NB4 (cell line): Measurements from ENCODE around the gene ARHGAP29.

ENCODE experiments used
- CTCF ChIP-seq: IDR thresholded peaks from one replicate; pipeline ENCODE4 v1.5.1; 2012; ENCODE audit warnings: low read depth, low read length
- MAX ChIP-seq: IDR thresholded peaks from 2 replicates; pipeline ENCODE4 v1.6.1; 2011; ENCODE audit warnings: low read depth, low read length
- POLR2A ChIP-seq: IDR thresholded peaks from 2 replicates; pipeline ENCODE4 v1.6.1; 2011; ENCODE audit warnings: mild to moderate bottlenecking; ENCODE audit not compliant: insufficient read length; ENCODE audit errors: extremely low read depth

- TF ChIP-seq CTCF (no peak), POLR2A (no peak), MAX (no peak)
These were observed 27.4 kb downstream of the ARHGAP29 start for GRCh38 chr1:94209982-94210381.
